Vagina (tissue), 2 donors: ENCODE results near the gene ADCK2.

Experiments used
- POLR2A ChIP-seq, 2 donors: fragments of 450-650 bp; IDR thresholded peaks; one replicate each; pipeline ENCODE4 v1.6.1; 2017; ENCODE audit warnings: antibody characterized with exemption in 2 of 2, mild to moderate bottlenecking in 2 of 2, moderate library complexity in 2 of 2
- POLR2AphosphoS5 ChIP-seq, 2 donors: sonication (generic); formaldehyde crosslinking; IDR thresholded peaks; one replicate each; pipeline ENCODE4 v1.9.0; 2017; ENCODE audit warnings: antibody characterized with exemption in 2 of 2, mild to moderate bottlenecking in 2 of 2, low read depth in 1 of 2; ENCODE audit not compliant: insufficient read depth in 1 of 2

DNA sequence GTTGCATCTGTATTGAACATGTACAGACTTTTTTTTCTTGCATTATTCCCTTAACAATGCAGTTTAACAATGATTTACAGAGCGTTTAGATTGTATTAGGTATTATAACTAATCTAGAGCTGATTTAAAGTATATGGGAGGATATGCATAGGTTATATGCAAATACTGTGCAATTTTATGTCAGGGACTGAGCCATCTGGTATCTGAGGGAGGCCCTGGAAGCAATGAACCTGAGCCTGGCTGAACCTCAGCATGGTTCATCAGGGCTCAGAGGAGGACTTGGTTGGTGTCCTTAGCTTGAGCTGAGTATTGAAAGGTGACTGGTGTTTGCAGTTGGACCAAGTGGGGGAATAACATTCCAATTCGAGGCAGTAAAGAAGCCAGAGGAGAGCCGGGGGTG, 4.8 kb downstream of the ADCK2 start:
- no peak for TF ChIP-seq POLR2A (IDR thresholded peaks at IDR 0.05)
- TF ChIP-seq POLR2AphosphoS5 (IDR thresholded peaks at IDR 0.05; ENCODE audit: insufficient read depth in 1 of 2, low read depth in 1 of 2): no peak
